Right lobe of liver (tissue), 6 donors: ENCODE data around the gene LCOR. TPM values are rescaled to one million over a fixed set of nuclear protein-coding genes. Genes with fewer than 3 reads are reported as not detected.

Experiments
- ATAC-seq, 4 donors: fragments of 200-7000 bp; cut with Tn5 transposase; one replicate each; pipeline ENCODE4 v1.9.1; 2020; ENCODE audit warnings: mild to moderate bottlenecking in 4 of 4, moderate library complexity in 4 of 4
- DNase-seq, 3 donors: peaks; one replicate each; pipeline ENCODE4 v3.0.0-alpha.2; 2020
- H3K27ac ChIP-seq, 3 donors: fragments of 200-600 bp; one replicate each; pipeline ENCODE4 v1.8.0; 2022
- H3K27me3 ChIP-seq, 2 donors: fragments of 200-600 bp; one replicate each; pipeline ENCODE4 v1.8.0; 2022
- H3K36me3 ChIP-seq, 4 donors: fragments of 200-600 bp; sonication (generic) in 1 of 4; one replicate each; pipeline versions ENCODE4 v1.5.1 to v1.8.0; 2017 to 2022; ENCODE audit warnings: control low read depth in 1 of 4
- H3K4me1 ChIP-seq, 4 donors: fragments of 200-600 bp; sonication (generic) in 1 of 4; one replicate each; pipeline versions ENCODE4 v1.5.1 to v1.8.0; 2017 to 2022; ENCODE audit warnings: control low read depth in 1 of 4
- H3K4me3 ChIP-seq, 3 donors: fragments of 200-600 bp; one replicate each; pipeline ENCODE4 v1.8.0; 2022
- H3K9me3 ChIP-seq, 4 donors: fragments of 200-600 bp; sonication (generic) in 1 of 4; one replicate each; pipeline versions ENCODE4 v1.5.1 to v1.8.0; 2017 to 2022; ENCODE audit warnings: control low read depth in 1 of 4
- POLR2A ChIP-seq: fragments of 450-650 bp; IDR thresholded peaks from one replicate; pipeline ENCODE4 v1.6.1; 2017; ENCODE audit warnings: antibody characterized with exemption, mild to moderate bottlenecking
- WGBS: methylation state at CpG from one replicate; pipeline ENCODE4 v1.1.6; 2018; ENCODE audit warnings: low coverage, low lambda C conversion rate; ENCODE audit not compliant: insufficient coverage; ENCODE audit errors: missing lambda C conversion rate; 5-methylcytosine and 5-hydroxymethylcytosine counted together
- intact Hi-C, 2 donors: fragments of 100-400 bp; cut with DNase I; formaldehyde crosslinking; loops; one replicate each; pipeline versions ENCODE4 v1.11.2 to v1.14.1; 2022
- total RNA-seq, 6 experiments: library from RNA; depleted of rRNA in 2 of 6; stranded (reverse); fragments of >200 nt in 2 of 6; fragmentation: NEBNext Ultra II Directional in 3 of 6; extraction: Animal tissue kit (Norgen Biotek cat#: 25700) in 3 of 6; gene quantifications; one replicate each; pipeline versions ENCODE4 v1.1.0 to v1.2.4, GENCODE V29; 2016 to 2023
- TF ChIP-seq, protein P1 (sequence below), 4 donors: fragments of 200-600 bp in 3 of 4; fragments of 450-650 bp in 1 of 4; IDR thresholded peaks; one replicate each; pipeline versions ENCODE4 v1.5.1 to v1.8.0; 2016 to 2022; ENCODE audit warnings: antibody characterized with exemption in 4 of 4, mild to moderate bottlenecking in 2 of 4
- donor health status: DM: no; HTN: yes; CAD: no.
- donor health status: DM: no; HTN: no; CAD: no.
- donor health status: DM: no; HTN: no; CAD: no.
- donor health status: DM: no; HTN: yes; CAD: no.
- donor health status: DM: no; HTN: yes; CAD: no.

The LCOR gene
- total RNA-seq, 6 experiments from 2014 or later: 8.6 to 16.3 (median 12.9) TPM

DNA sequence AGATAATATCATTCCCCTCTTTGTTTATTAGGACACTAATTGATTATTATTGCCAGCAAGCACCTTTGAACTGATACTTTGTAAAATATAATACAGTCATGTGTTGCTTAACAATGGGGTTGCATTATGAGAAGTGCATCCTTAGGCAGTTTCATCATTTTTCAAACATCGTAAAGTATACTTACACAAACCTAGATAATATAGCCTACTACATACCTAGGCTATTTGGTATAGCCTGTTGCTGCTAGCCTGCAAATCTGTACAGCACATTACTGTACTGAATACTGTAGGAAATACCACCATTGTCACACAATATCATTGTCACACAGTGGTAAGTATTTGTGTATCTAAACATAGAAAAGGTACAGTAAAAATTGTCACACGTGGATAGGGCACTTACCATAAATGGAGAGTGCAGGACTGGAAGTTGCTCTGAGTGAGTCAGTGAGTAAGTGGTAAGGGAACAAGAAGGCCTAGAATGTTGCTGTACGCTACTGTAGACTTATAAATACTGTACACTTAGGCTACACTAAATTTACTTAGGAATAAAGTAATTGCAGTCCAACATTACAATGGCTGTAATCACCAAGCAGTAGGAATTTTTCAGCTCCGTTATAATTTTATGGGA, 70.7 kb downstream of the LCOR start:
- H3K36me3 ChIP-seq: no peaks in the 10 kb centered on the region
- ATAC-seq: no peak
- 71% methylated on average over 4 of the region's 4 CpGs for WGBS
- H3K4me3 ChIP-seq: no peak overlapping the region
- H3K4me1 ChIP-seq: no peaks in the 10 kb centered on the region
- no peaks in the 10 kb centered on the region for H3K27me3 ChIP-seq
- no peak for DNase-seq
- no peak overlapping the region for H3K27ac ChIP-seq
- TF ChIP-seq POLR2A: no peak
- TF ChIP-seq, protein P1, sequence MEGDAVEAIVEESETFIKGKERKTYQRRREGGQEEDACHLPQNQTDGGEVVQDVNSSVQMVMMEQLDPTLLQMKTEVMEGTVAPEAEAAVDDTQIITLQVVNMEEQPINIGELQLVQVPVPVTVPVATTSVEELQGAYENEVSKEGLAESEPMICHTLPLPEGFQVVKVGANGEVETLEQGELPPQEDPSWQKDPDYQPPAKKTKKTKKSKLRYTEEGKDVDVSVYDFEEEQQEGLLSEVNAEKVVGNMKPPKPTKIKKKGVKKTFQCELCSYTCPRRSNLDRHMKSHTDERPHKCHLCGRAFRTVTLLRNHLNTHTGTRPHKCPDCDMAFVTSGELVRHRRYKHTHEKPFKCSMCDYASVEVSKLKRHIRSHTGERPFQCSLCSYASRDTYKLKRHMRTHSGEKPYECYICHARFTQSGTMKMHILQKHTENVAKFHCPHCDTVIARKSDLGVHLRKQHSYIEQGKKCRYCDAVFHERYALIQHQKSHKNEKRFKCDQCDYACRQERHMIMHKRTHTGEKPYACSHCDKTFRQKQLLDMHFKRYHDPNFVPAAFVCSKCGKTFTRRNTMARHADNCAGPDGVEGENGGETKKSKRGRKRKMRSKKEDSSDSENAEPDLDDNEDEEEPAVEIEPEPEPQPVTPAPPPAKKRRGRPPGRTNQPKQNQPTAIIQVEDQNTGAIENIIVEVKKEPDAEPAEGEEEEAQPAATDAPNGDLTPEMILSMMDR (IDR thresholded peaks at IDR 0.05): no peak
- intact Hi-C loops: no loop called here
- H3K9me3 ChIP-seq: no peaks in the 10 kb centered on the region

GRCh38 chr10:96904648-96905047, 72.5 kb downstream of the LCOR start:
- Histone ChIP-seq H3K4me1 (no peaks in the 10 kb centered on the region), H3K27me3 (no peaks in the 10 kb centered on the region), H3K4me3 (no peak overlapping the region), H3K27ac (no peak overlapping the region), H3K9me3 (no peaks in the 10 kb centered on the region), H3K36me3 (no peaks in the 10 kb centered on the region)
- ATAC-seq (no peak), DNase-seq (no peak)
- intact Hi-C loops: no loop called here
- 84% methylated on average over 4 of the region's 4 CpGs for WGBS
- no peak for TF ChIP-seq POLR2A
- TF ChIP-seq, protein P1 (IDR thresholded peaks at IDR 0.05): no peak

DNA sequence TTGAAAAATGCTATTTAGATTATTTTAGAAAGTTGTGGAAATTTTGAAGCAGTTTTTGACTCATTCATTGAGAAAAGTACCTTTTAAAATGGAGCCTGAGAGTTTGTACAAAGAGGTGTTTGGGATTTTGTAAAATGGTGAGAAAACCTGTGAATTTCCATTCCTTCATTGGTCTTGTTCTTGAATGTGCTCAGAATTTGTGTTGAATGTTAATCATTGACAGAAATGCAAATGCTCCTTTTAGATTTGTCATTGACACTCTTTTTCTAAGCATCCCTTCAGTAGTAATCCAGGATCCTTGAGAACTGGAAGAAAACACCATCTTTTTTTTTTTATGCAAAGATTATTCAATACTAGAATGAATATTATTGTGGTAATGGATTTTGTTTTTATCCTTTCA, 74.8 kb downstream of the LCOR start:
- no peak for TF ChIP-seq POLR2A
- TF ChIP-seq, protein P1 (IDR thresholded peaks at IDR 0.05): no peak
- intact Hi-C loops: no loop called here
- peak in 2 of 4 donors; percentile 11 to 38 for ATAC-seq
- Histone ChIP-seq H3K4me3 (no peak overlapping the region), H3K36me3 (no peaks in the 10 kb centered on the region), H3K27me3 (no peaks in the 10 kb centered on the region), H3K27ac (no peak overlapping the region), H3K9me3 (no peaks in the 10 kb centered on the region), H3K4me1 (no peaks in the 10 kb centered on the region)
- no peak for DNase-seq

DNA sequence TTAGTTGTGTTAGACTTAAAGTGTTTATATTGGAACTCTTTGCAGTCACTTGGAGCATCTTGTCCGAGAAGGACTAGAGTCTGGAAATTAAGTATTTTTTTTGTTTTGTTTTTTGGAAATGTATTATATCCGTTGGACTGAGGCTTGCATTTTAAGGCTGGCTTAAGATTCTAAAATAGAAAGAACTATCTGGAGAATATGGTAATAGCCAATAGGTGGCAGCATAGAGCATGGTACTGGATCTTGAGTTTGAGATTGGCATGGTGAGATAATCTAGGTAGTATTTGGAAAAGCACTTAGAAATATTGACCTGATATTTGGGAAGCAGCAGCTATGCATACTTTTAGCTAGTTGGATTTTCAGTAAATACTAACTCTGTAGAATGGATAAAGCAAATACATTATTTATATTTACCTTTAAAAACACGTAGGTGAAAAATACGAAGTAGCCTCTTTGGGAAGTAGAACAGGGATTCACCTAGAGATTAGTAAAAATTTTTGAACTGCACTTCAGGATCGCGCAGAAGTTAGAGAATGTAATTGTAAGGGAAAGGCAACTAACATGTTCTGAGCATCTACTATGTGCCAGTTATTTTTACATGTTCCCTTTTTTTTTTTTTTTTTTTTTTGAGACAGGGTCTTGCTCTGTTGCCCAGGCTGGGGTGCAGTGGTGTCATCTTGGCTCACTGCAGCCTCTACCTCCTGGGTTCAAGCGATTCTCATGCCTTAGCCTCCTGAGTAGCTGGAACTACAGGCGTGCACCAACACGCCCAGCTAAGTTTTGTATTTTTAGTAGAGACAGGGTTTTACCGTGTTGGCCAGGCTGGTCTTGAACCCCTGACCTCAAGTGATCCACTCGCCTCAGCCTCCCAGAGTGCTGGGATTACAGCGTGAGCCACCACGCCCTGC, 78.6 kb downstream of the LCOR start:
- Histone ChIP-seq H3K9me3 (no peaks in the 10 kb centered on the region), H3K27me3 (no peaks in the 10 kb centered on the region), H3K36me3 (no peaks in the 10 kb centered on the region), H3K4me3 (no peak overlapping the region), H3K27ac (no peak overlapping the region), H3K4me1 (peaks cover 0 to 2% (median 0%) of the 10 kb centered on the region in 4 donors)
- DNase-seq (no peak), ATAC-seq (peak; percentile 78 to 91 (median 86))
- TF ChIP-seq, protein P1 (IDR thresholded peaks at IDR 0.05): peak; percentile 57 to 82 (median 76)
- no peak for TF ChIP-seq POLR2A
- WGBS: 82% methylated on average over 10 of the region's 13 CpGs
- intact Hi-C loops: no loop called here
